Measurements from ENCODE around the gene KIRREL2. TPM values are rescaled to one million over a fixed set of nuclear protein-coding genes. Genes with fewer than 3 reads are reported as not detected.
"Not testable (repeated sequence)": the region's sequence is repeated elsewhere in the genome, so short reads cannot be mapped to it uniquely, and the experiment has no call there.

KIRREL2 gene
- total RNA-seq, 2 experiments from 2014 or later = 0.93 to 0.98 TPM

GRCh38 chr19:35889370-35890112 lies 32.8 kb downstream of the KIRREL2 start:
- no peak for ATAC-seq
- H3K4me3 Mint-ChIP-seq = no peak overlapping the region
- H3K36me3 Mint-ChIP-seq (ENCODE audit: low read depth) = peaks cover 64% of the 10 kb centered on the region
- POLR2A ChIA-PET = no interaction called here
- H3K27ac Mint-ChIP-seq = no peak overlapping the region
- CTCF ChIA-PET = interaction anchor here (0.6 kb wide), 1 partner anchor 236 kb away, joined by 3 read pairs; no protein-coding TSS in a partner anchor
- peaks cover 9% of the 10 kb centered on the region for H3K4me1 Mint-ChIP-seq
- intact Hi-C loops (cut with DNase I, micrococcal nuclease) = no loop called here
- DNase-seq = no peak
- no peaks in the 10 kb centered on the region for H3K9me3 Mint-ChIP-seq (ENCODE audit: low read depth)
- H3K27me3 Mint-ChIP-seq = no peaks in the 10 kb centered on the region

- Mint-ChIP-seq H3K27me3 (no peaks in the 10 kb centered on the region), H3K4me1 (peaks cover 11% of the 10 kb centered on the region), H3K36me3 (ENCODE audit: low read depth) (peaks cover 68% of the 10 kb centered on the region), H3K4me3 (no peak overlapping the region), H3K9me3 (ENCODE audit: low read depth) (no peaks in the 10 kb centered on the region), H3K27ac (no peak overlapping the region)
- DNase-seq = no peak
- no peak for ATAC-seq
- POLR2A ChIA-PET = no interaction called here
- CTCF ChIA-PET = interaction anchor here (1.2 kb wide), 1 partner anchor 10 kb away, joined by 4 read pairs; no protein-coding TSS in a partner anchor
- intact Hi-C loops (cut with DNase I, micrococcal nuclease) = no loop called here
These were observed 33.5 kb downstream of the KIRREL2 start for GRCh38 chr19:35890113-35890650.

GRCh38 chr19:35891819-35892218 lies 35.1 kb downstream of the KIRREL2 start:
- intact Hi-C loops (cut with DNase I, micrococcal nuclease); H3K4me3 Mint-ChIP-seq; H3K27ac Mint-ChIP-seq; POLR2A ChIA-PET; H3K9me3 Mint-ChIP-seq (ENCODE audit: low read depth); H3K27me3 Mint-ChIP-seq; ATAC-seq; DNase-seq: not testable (repeated sequence)
- CTCF ChIA-PET = interaction anchor here (1.0 to 1.4 kb wide), 4 partner anchors 8 to 45 kb away, joined by 3 to 4 read pairs (median 4); no protein-coding TSS in a partner anchor
- H3K4me1 Mint-ChIP-seq = peaks cover 22% of the 10 kb centered on the region
- peaks cover 76% of the 10 kb centered on the region for H3K36me3 Mint-ChIP-seq (ENCODE audit: low read depth)

GRCh38 chr19:35894342-35894741 lies 37.6 kb downstream of the KIRREL2 start:
- Mint-ChIP-seq H3K4me1 (peaks cover 36% of the 10 kb centered on the region), H3K36me3 (ENCODE audit: low read depth) (peaks cover 77% of the 10 kb centered on the region), H3K27ac (no peak overlapping the region), H3K27me3 (no peaks in the 10 kb centered on the region), H3K9me3 (ENCODE audit: low read depth) (no peaks in the 10 kb centered on the region), H3K4me3 (no peak overlapping the region)
- no peak for ATAC-seq
- ChIA-PET CTCF (interaction anchor here (0.6 to 1.3 kb wide), 5 partner anchors 11 to 454 kb away, joined by 3 read pairs; no protein-coding TSS in a partner anchor), POLR2A (interaction anchor here (0.6 kb wide), 1 partner anchor 26 kb away, joined by 5 read pairs; no protein-coding TSS in a partner anchor)
- intact Hi-C loops (cut with DNase I, micrococcal nuclease) = no loop called here
- DNase-seq = no peak

- peak overlapping the region; percentile 75 for H3K4me3 Mint-ChIP-seq
- intact Hi-C loops (cut with DNase I, micrococcal nuclease) = no loop called here
- H3K9me3 Mint-ChIP-seq (ENCODE audit: low read depth) = no peaks in the 10 kb centered on the region
- H3K27me3 Mint-ChIP-seq = no peaks in the 10 kb centered on the region
- peak overlapping the region; percentile 59 for H3K27ac Mint-ChIP-seq
- ChIA-PET CTCF (no interaction called here), POLR2A (no interaction called here)
- peaks cover 66% of the 10 kb centered on the region for H3K36me3 Mint-ChIP-seq (ENCODE audit: low read depth)
- ATAC-seq = no peak
- peaks cover 42% of the 10 kb centered on the region for H3K4me1 Mint-ChIP-seq
- DNase-seq = no peak
These were observed 39.4 kb downstream of the KIRREL2 start for GRCh38 chr19:35895911-35896642.

- H3K27ac Mint-ChIP-seq = peak overlapping the region; percentile 55
- CTCF ChIA-PET = interaction anchor here (2.3 kb wide), 1 partner anchor 35 kb away, joined by 6 read pairs; no protein-coding TSS in a partner anchor
- no peak for DNase-seq
- no peak for ATAC-seq
- peak overlapping the region; percentile 75 for H3K4me3 Mint-ChIP-seq
- no peaks in the 10 kb centered on the region for H3K27me3 Mint-ChIP-seq
- H3K4me1 Mint-ChIP-seq = peaks cover 46% of the 10 kb centered on the region
- intact Hi-C loops (cut with DNase I, micrococcal nuclease) = no loop called here
- no peaks in the 10 kb centered on the region for H3K9me3 Mint-ChIP-seq (ENCODE audit: low read depth)
- POLR2A ChIA-PET = no interaction called here
- H3K36me3 Mint-ChIP-seq (ENCODE audit: low read depth) = peaks cover 61% of the 10 kb centered on the region
These were observed 39.9 kb downstream of the KIRREL2 start for GRCh38 chr19:35896643-35897040.

GRCh38 chr19:35897706-35898451 lies 41.2 kb downstream of the KIRREL2 start:
- Mint-ChIP-seq H3K9me3 (ENCODE audit: low read depth) (no peaks in the 10 kb centered on the region), H3K4me3 (peak overlapping the region; percentile 75), H3K27me3 (no peaks in the 10 kb centered on the region), H3K4me1 (peaks cover 54% of the 10 kb centered on the region), H3K36me3 (ENCODE audit: low read depth) (peaks cover 56% of the 10 kb centered on the region), H3K27ac (peak overlapping the region; percentile 80)
- no peak for DNase-seq
- CTCF ChIA-PET = interaction anchor here (2.0 to 2.3 kb wide), 2 partner anchors 15 to 33 kb away, joined by 6 to 11 read pairs; no protein-coding TSS in a partner anchor
- POLR2A ChIA-PET = no interaction called here
- no peak for ATAC-seq
- intact Hi-C loops (cut with DNase I, micrococcal nuclease) = no loop called here

- DNase-seq (no peak), ATAC-seq (no peak)
- CTCF ChIA-PET = interaction anchor here (2.0 to 2.3 kb wide), 2 partner anchors 16 to 33 kb away, joined by 6 to 11 read pairs; no protein-coding TSS in a partner anchor
- Mint-ChIP-seq H3K4me3 (peak overlapping the region; percentile 75), H3K36me3 (ENCODE audit: low read depth) (peaks cover 53% of the 10 kb centered on the region), H3K27me3 (no peaks in the 10 kb centered on the region), H3K27ac (peak overlapping the region; percentile 94), H3K4me1 (peaks cover 56% of the 10 kb centered on the region), H3K9me3 (ENCODE audit: low read depth) (no peaks in the 10 kb centered on the region)
- POLR2A ChIA-PET = no interaction called here
- intact Hi-C loops (cut with DNase I, micrococcal nuclease) = no loop called here
These were observed 41.7 kb downstream of the KIRREL2 start for GRCh38 chr19:35898499-35898809.

- CTCF ChIA-PET = interaction anchor here (0.6 kb wide), 1 partner anchor 31 kb away, joined by 3 read pairs; no protein-coding TSS in a partner anchor
- peaks cover 65% of the 10 kb centered on the region for H3K4me1 Mint-ChIP-seq
These were observed 43.0 kb downstream of the KIRREL2 start for GRCh38 chr19:35899547-35900214.

GRCh38 chr19:35901055-35901644 lies 44.4 kb downstream of the KIRREL2 start:
- intact Hi-C loops (cut with DNase I, micrococcal nuclease) = no loop called here
- ATAC-seq = no peak
- CTCF ChIA-PET = interaction anchor here (0.6 to 0.8 kb wide), 3 partner anchors 46 to 259 kb away, joined by 3 to 4 read pairs (median 3); no protein-coding TSS in a partner anchor
- Mint-ChIP-seq H3K27ac (peak overlapping the region; percentile 95), H3K27me3 (no peaks in the 10 kb centered on the region), H3K4me3 (peak overlapping the region; percentile 75), H3K4me1 (peaks cover 63% of the 10 kb centered on the region), H3K9me3 (ENCODE audit: low read depth) (no peaks in the 10 kb centered on the region), H3K36me3 (ENCODE audit: low read depth) (peaks cover 35% of the 10 kb centered on the region)
- no peak for DNase-seq
- POLR2A ChIA-PET = interaction anchor here (0.8 kb wide), 1 partner anchor 30 kb away, joined by 4 read pairs; no protein-coding TSS in a partner anchor

More at GRCh38 chr19:35899547-35900214, 43.0 kb downstream of the KIRREL2 start:
- no peaks in the 10 kb centered on the region for H3K9me3 Mint-ChIP-seq (ENCODE audit: low read depth)
- POLR2A ChIA-PET = no interaction called here
- peak overlapping the region; percentile 75 for H3K4me3 Mint-ChIP-seq
- DNase-seq (peak; percentile 94), ATAC-seq (peak; percentile 54)
- peaks cover 47% of the 10 kb centered on the region for H3K36me3 Mint-ChIP-seq (ENCODE audit: low read depth)
- intact Hi-C loops (cut with DNase I, micrococcal nuclease) = loop anchor here (1.0 kb wide), 16 partner anchors 17 to 315 kb away; partner anchors contain the start of genes ALKBH6 (in 2 of the 2), ARHGAP33 (in 1 of the 2), LRFN3 (in 1 of the 2) and PROSER3 (in 1 of the 2)
- H3K27me3 Mint-ChIP-seq = no peaks in the 10 kb centered on the region
- H3K27ac Mint-ChIP-seq = peak overlapping the region; percentile 94
